Stimulated activated CD8-positive, alpha-beta memory T cell treated with anti-CD3 and anti-CD28 coated beads, Interleukin-12 subunit alpha, Interleukin-12 subunit beta, amount 100 ng/mL, for 24 hours (primary cell): ENCODE data around the gene PLEKHA7.

Experiments used
- DNase-seq: peaks from one replicate; pipeline ENCODE4 v3.0.0-alpha.2; 2020; ENCODE audit errors: extremely low read depth

Gene PLEKHA7

DNA sequence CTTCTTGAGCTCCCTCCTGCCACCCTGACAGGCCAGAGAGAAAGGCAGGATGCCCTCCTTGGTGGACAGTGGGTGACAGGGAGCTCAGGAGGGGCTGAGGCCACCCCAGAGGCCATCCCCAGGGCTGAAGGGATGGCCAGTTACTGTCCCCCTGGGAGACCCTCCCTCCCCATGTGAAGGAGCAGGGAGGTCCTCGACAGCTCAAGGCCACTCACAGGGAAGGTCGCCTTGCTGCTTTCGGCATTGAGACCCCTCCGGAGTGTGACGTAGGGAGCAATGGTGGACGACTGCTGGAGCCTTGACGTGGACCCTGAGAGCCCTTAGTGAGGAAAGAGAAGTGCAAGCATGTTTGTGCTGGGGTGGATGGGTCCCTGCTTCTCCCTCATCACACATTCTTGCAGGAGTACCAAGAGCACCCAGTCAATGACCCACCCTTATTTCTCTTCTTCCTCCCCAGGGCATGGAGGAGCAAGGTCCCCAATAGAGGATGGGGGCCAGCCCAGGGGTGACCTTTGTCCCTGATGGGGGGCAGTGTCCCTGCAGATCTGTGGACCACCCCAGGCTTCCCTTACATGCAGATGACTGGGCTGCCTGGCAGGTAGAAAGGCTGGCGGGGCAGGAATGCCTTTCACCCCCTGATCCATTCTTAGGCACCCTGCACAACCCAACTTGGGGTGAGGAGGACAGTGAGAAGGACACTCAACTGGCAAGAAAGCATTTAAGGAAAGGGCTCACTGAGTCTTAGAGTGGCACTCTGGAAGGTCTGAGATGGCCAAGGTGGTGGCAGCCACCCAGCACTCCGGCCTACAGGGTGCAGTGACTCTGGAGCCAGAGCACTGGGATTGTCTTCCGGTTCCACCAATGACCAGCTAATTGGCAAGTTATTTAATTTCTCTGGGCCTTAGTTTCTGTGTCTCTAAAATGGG is 224.4 kb downstream of the PLEKHA7 start:
- DNase-seq: no peak

DNA sequence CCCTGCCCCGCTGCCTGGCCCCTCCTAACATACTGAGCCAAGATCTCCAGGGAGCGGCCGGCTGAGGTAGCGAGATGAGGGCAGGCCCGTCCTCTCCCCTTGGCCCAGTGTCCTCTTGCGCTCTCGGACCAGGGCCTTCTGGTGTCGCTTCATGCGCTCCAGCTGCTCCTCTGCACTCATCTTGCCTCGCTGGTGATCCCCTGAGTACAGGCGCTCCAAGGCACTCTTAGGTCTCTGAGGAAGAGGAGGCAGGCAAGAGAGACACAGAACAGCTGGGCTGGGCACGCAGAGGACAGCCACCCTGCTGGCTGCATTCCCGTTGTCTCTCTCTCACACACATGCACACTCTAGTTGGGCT is 225.2 kb downstream of the PLEKHA7 start:
- no peak for DNase-seq

DNA sequence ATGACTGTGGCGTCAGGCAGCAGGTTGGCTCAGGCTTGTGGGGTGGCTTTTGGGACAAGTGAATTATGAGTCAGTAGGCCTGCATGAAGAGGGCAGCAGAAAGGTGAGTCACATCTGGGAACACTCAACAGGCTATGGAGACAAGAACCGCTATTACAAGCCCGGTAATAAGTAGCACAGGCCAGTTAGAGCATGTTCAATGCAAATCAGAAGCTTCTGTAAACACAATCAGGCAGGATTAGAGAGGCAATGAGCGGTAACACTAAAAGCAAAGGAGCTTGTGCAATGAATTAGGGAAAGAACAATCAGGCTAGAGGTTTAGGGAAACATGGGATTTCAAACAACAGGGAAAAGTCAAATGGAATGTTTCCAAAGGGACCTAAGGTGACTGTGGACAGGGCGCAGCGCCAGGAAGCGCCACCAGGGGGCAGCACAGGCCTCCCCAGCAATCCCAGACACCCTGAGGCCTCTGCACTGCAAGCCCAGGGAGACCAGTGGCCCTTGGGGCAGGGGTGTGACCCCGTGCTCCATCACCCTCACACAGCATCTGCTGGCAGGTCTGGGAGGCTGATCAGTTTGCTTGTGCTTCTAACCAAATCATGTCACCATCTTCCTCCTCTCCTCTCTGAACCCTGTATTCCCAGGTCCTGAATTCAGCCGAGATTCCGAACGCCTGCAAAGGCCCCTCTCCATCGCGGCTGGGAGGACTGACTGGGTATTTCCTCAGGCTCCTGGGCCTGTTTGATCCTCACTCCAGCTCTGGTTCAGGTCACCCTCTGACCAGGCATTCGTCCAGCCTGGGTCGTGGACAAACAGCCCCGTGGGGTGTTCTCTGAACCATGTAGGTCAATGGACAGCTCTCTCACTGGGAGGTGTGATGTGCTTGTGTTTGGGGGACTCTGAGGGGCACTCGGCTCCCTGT is 225.8 kb downstream of the PLEKHA7 start:
- DNase-seq: peak; percentile 5

DNA sequence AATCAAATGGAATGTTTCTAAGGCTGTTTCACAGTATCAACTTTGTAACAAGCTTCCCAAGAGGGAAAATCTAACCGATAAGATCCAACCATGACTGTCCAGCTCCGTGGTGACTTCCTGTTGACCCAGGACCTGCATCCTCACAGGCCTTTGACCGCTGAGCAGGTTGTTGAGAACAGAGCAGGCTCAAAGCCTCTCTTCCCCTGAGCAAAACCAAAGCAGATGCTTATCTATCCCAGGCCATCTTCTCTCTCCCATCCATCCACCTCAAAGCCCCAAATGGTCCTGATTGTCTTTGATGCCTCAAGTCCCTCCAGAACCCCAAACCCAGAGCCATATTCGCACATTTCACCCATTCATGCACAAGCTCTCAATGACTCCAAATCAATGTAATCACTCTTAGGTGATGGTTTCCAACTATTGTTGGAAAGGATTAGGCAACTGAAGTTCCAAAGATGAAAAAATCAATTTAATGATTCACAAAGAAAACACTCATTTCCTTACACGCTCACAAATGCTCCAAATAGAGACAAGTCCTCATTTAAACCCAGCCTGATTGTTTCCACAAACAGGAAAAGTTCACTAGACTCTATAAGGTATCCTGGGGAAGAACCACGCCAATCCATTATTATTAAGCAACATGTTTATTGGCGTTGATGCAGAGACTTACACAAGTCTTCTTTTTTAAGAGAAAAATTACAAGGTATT is 227.0 kb downstream of the PLEKHA7 start:
- DNase-seq: no peak

DNA sequence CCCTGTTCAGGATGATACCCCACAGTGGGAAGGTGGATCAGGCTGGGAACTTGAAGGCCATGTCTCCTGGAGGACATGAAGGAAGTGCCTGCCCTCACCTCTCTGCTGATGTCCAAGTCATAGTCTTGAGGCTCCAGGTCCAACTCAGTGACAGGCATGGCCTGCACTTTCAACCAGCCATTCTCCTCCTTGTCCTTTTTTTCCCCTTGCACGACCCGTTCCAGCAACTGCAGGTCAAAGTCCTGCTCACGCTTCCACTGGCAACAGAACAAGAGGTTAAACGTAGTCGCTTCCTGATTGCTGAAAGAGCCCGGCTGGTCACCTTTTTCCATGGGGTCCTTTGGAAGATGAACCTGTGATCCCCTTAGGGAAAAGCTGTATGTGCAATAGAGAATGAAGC is 228.1 kb downstream of the PLEKHA7 start:
- DNase-seq: no peak

DNA sequence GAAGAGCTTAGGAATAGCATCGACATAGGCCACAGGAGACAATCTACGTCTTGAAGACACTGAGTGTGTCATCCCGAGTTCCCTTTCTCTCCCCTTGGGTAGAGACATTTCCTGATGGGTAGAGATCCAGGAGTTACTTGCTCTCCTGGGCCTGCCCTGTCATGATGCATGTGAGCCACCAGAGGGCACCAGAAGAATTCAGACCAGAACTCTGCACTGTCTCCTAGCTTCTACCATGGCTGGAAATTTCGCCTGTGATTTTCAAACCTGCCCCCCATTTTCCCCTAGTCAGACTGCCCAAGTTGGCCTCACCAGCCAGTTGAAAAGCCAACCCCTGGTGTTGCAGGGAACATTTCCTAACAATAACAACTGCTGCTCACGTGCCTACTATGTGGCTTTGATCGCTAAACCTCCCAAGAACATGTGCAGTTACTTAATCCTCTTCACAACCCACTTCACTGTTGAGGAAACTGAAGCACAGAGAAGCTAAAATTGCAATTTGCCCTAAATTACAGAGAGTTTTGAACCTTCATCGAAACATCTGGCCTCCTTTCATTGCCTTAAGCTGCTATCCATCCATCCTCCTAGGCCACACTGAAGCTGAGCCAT is 228.6 kb downstream of the PLEKHA7 start:
- DNase-seq: peak; percentile 7

DNA sequence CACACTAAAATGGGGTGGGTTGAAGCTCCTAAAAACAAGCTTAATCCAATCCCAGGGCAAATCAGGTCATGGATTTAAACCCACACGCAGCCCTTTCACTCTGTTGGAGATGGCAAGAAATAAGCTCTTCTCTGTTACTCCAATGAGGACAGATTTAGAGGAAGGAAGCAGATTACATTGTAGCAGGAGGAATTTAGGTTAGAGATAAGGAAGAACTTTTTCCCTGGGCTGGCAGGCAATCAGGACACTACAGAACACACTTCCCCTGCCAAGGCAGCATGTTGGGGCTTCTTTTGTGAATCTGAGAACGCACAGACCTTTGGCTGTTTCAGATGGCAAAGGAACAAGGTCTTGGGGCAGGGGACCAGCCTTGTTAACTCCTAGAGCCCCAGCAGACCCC is 229.5 kb downstream of the PLEKHA7 start:
- no peak for DNase-seq

DNA sequence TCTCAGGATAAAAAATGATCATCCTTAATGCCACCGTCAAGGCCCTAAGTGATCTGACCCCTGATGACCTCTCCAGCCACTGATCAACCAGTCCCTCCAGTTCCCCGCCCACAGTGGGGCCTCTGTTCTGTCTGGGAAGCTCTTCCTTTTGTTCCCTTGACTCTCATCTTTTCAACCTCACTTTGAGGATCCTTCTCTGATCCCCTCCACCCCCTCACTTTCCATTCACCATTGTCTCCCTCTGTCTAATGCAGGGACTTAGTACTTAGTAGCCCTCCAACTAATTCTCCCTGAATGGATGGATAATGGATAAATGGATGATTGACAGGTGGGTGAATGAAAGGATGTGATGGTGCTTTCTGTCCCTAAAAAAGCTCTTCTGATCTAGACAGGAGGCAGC is 230.1 kb downstream of the PLEKHA7 start:
- DNase-seq: no peak

DNA sequence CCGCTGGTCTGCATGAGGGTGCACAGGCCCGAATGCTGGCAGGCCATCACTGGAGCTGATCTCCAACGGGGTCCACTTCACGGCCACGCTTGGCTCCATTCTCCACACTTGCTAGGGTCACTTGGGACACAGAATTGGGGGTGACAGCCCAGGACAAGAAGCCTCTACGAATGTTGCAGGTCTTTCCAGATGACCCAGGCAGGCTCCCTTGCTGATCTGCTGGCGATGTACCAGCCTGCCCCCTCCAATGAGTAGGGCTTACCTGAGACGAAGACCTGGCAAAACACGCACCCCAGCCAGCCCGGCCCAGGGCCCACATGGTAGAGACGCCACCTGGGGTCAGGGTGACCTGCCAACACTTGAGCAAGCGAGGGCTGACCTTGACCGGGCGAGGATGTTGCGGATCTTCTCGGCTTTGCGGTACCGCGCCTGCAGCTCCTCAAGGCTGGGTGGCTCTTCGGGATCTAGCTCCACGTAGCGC is 230.9 kb downstream of the PLEKHA7 start:
- no peak for DNase-seq

DNA sequence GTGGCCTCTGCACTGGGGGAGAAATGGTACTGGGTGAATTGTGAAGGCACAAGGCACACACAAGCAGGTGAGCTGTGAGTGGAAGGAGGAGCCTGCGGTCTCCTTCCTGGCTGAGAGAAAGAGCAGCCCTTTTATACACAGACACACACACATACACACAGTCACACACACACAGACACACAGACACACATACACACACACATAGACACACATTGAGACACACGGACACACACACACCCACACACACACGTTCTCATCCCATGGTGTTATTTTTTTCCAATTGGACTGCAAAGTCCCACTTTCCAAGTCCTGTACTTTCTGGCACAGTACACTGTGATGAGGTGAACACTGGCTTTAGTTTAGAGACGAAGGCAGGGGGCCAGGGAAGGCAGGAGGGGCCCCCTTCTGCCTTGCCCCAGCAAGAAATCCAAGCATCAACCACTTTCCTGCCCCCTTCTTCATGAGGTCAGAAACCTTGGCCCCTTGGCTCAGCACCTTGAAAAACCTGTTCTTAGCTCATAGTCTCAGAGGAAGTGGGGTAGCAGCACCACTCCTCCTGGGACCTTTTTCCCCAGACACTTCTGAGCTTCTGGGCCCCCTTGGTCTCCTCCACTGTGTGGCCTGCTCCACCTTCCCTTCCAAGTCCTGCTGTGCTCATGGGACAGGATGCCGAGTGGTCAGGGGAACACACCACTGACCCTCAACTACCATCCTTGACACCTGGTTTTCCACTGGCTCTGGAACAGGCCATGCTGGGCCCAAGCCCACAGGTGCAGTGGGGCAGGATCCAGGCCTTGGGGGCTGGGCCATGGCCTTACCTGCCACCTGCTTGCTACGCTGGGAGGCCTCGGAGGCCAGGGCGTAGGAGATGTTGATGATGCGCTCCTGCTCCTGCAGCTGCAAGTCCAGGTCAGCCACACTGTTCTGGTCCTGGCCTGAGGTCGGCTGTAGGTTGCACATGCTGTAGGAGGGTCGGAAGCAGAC is 232.0 kb downstream of the PLEKHA7 start:
- no peak for DNase-seq

DNA sequence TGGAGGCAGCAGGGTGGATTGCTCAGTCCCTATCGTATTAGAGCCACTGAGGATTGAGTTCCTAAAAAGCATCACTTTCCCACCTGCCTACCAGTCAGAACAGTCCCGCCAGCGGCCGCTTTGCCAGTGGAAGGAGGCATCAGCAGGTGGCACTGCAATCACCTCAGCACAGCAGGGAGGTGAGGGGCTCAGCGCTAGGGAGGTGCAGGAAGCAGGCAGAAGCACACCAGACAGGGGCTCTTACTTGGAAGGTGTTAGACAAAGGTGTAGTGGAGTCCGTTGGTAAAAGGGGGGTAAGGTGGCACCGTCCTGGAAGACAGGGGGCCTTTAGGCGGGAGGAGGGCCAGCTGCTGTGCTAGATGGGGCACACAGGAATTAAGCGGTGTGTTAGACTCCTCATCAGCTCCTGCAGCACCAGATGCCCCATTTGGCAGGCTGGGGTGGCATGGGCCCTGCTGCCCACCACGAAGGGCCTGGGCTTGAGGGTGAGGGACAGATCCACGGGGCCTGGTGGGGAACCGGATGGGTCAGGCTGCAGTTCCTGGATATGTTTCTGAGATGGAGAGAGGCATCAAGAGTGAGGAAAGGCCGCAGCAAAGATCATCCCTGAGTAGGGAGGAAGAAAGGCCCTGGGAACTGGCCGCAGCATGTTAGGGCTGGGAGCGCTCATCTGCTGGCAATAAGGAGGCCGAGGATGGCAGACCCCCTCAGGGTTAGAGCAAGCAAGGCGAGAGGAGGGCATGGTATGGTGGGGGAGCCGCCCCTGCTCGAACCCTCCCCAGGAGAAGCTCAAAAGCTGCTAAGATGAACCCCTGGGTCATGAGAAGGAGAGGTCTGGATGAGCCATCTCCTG is 233.3 kb downstream of the PLEKHA7 start:
- DNase-seq: no peak

DNA sequence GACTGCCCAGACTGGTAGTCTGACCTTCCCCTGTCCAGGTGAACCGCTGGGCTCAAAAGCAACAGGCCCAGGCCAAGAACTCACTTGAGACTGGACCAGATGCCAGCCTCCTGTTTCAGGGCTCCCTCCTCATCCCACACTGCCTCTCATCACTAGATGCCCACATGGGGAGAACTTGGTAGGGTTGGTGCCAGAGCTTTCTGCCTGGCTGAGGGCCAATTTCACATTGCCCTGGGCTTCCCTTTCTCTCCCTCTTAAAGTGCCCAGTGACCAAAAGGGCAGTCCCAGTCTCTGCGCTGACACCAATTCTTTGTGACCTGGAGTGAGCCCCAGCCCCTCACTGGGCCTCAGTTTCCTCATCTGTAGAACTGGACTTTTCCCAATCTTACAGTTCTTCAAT is 234.1 kb downstream of the PLEKHA7 start:
- DNase-seq: no peak

DNA sequence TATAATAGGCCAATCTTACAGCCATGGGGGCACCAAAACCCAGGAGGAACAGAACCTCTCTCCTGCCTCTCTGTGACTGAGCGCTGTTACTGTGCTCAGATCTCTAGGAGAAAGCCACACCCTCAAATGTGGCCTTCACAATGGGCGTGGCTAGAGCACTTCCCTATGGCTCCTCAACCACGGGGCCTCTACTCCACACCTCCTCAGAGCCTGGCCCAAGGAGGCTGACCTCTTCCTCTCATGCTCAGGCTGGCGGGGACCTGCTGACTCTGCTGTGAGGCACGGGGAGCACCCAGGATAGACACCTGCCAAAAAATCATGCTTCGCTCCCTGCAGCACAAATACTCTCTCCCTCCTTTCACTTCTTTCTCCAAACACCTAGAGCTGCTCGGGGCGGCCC is 234.8 kb downstream of the PLEKHA7 start:
- no peak for DNase-seq

DNA sequence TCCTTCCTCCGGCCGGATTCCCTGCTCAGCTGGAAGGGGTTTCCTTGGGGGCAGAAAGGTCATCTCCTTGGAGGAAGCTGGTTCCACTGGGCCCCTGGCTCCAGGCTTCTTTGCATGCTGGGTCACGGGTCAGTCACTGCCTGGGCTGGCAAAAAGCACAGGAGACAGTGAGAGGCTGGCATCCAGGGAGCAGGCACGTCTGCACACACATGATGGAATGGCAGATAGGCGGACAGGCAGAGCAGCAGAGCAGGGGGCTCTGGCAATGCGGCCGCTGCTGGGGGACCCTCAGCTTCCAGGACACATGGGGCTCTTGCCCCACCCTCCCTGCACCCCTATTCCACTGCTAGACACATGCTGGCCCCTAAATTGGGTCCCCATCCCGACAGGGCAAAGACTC is 235.3 kb downstream of the PLEKHA7 start:
- no peak for DNase-seq

DNA sequence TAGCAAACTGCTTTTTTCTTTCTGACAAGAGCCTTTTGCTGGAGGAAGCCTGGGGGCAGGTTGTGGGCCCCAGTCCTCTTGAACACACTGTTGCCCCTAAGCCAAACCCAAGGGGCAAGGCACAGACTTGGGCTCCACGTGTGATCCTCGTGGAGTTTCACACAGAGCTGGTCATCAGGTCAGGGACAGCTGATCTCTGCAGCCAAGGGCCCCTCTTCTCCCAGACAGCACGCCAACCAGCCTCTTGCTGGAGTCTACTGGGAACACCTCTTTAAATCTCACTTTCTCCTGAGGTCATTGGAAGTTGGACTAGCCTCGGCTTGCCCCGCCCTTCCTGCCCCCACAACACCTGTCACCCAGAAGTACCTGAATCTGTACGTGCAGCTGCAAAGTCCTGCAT is 235.9 kb downstream of the PLEKHA7 start:
- no peak for DNase-seq

DNA sequence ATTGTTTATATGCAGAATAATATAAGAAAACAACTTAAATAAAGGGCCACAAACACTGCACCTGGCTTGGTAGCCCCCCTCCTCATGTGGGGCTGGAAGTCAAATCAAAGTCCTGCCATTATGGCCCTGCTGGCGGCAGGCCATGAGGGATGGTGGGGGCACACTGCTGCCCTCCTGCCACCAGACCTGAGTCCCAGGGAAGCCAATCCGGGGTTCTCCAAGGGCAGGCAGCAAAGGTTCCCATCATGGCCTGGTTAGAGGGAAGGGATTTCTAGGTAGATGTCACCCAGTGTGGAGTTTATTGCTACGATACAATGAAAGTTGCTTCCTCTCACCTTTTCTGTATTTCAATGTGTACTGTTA is 236.6 kb downstream of the PLEKHA7 start:
- no peak for DNase-seq

DNA sequence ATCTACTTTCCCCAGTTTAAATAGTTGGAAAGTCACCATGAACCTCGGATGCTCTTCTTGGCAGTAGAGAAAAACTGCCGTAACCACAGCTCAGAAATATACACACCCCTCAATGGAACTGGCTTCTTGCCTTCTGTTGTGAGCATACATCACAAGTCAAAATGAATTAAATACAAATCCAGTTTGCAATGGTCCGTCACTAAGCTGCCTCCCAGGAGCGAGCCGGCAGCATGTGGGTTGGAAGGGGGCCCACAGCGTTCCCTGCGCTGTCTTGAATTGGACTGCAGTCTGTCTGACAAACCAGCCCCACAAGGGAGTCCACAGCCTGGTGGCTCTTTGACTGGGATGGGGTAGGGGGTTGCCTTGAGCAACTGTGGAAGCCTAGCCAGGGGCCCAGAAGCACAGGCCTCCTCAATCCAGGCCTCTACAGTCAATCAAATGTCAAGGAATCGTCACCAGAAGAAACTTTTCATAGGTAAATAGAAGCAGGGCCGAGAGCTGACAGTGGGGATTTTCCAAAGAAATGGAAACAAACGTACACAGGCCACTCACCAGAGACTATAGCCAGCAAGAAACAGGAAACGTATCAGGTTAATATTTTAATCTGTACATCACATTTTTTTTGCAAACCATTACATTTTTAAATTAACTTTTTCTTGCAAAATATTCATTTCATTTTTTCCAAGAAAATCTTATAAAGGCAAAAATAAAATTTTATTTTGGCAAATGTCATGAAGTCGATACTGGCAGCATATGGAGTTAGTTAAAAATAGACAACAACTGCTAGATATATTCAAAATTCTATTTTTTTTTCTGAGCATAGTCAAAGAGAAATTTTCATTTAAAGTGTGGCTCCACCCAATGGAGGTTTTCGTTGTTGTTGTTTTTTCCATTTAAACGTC is 237.3 kb downstream of the PLEKHA7 start:
- no peak for DNase-seq

DNA sequence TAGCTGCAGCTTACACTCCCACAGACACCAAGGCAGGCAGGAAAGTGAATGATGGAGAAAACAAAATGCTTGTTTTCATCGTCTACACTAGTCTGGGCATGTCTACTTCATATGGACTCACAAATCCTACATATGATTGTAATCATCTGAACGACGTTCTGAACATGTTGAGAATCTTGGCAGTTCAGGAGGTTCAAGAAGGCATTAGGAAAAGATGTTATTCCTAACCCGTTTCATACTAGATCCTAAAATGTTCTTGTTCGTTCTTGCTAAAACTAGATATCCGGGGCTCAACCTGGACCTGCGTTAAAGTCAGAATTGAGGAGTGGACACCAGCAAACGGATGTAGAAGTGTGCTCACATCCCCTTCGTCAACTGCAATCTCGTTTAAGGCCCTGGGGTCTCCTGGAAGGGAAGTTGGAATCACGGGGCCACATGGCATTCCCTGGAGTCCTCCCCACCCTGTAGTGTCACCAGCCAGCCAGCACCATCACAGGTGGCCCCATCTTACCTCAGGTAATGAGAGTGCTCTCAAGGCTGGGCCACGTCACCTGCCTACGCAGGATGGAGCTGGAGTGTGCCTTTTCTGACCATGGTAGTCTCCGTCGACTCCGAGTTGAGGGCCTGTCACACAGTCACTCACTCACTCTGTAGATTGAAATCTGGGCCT is 238.5 kb downstream of the PLEKHA7 start:
- no peak for DNase-seq
